22Rv1 (cell line): ENCODE data around the gene MYO18B.

Experiments used
- ZFX ChIP-seq: fragments of 450-650 bp; IDR thresholded peaks from 2 replicates; pipeline ENCODE4 v1.6.1; 2017; ENCODE audit warnings: antibody characterized with exemption, borderline replicate concordance
- TF ChIP-seq, protein P1 (sequence below): fragments of 450-650 bp; IDR thresholded peaks from 2 replicates; pipeline ENCODE4 v1.5.1; 2017; ENCODE audit warnings: mild to moderate bottlenecking

DNA sequence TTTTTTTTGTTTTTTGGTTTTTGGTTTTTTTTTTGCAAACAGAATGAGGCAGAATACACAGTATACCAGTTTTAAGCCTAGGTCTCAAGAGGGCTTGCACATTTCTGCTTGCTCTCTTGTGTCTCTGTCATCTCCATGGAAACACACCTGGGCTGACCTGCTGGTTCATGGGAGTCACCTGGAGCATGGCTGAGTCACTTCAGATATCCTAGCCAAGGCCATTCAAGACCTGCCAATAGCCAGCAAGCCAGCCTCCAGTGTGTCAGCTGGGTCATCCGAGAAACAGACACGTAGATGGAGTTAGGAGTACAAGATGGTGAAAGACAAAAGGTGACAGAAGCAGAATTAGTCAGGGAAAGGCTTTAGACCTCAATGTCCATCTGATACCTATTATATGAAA is 303.1 kb downstream of the MYO18B start:
- TF ChIP-seq, protein P1, sequence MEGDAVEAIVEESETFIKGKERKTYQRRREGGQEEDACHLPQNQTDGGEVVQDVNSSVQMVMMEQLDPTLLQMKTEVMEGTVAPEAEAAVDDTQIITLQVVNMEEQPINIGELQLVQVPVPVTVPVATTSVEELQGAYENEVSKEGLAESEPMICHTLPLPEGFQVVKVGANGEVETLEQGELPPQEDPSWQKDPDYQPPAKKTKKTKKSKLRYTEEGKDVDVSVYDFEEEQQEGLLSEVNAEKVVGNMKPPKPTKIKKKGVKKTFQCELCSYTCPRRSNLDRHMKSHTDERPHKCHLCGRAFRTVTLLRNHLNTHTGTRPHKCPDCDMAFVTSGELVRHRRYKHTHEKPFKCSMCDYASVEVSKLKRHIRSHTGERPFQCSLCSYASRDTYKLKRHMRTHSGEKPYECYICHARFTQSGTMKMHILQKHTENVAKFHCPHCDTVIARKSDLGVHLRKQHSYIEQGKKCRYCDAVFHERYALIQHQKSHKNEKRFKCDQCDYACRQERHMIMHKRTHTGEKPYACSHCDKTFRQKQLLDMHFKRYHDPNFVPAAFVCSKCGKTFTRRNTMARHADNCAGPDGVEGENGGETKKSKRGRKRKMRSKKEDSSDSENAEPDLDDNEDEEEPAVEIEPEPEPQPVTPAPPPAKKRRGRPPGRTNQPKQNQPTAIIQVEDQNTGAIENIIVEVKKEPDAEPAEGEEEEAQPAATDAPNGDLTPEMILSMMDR: no peak
- no peak for TF ChIP-seq ZFX
